ENCODE data around the gene LAMA2.
"Not testable (repeated sequence)": the region's sequence is repeated elsewhere in the genome, so short reads cannot be mapped to it uniquely, and the experiment has no call there.

Gene LAMA2

GRCh38 chr6:129069006-129069405 lies 186.1 kb downstream of the LAMA2 start:
- in situ Hi-C loops (cut with HindIII; ENCODE audit: low sequenced_read_pairs) = no loop called here

- in situ Hi-C loops (cut with HindIII; ENCODE audit: low sequenced_read_pairs) = no loop called here
Measured at GRCh38 chr6:129073051-129073450, 190.1 kb downstream of the LAMA2 start.

- in situ Hi-C loops (cut with HindIII; ENCODE audit: low sequenced_read_pairs) = no loop called here
Measured at GRCh38 chr6:129073691-129074395, 190.9 kb downstream of the LAMA2 start.

GRCh38 chr6:129084406-129084805 lies 201.5 kb downstream of the LAMA2 start:
- in situ Hi-C loops (cut with HindIII; ENCODE audit: low sequenced_read_pairs) = no loop called here

- in situ Hi-C loops (cut with HindIII; ENCODE audit: low sequenced_read_pairs) = not testable (repeated sequence)
Measured at GRCh38 chr6:129088481-129088880, 205.5 kb downstream of the LAMA2 start.

GRCh38 chr6:129089357-129089756 lies 206.4 kb downstream of the LAMA2 start:
- in situ Hi-C loops (cut with HindIII; ENCODE audit: low sequenced_read_pairs) = no loop called here

GRCh38 chr6:129094147-129094546 lies 211.2 kb downstream of the LAMA2 start:
- in situ Hi-C loops (cut with HindIII; ENCODE audit: low sequenced_read_pairs) = no loop called here

GRCh38 chr6:129096651-129097290 lies 213.8 kb downstream of the LAMA2 start:
- in situ Hi-C loops (cut with HindIII; ENCODE audit: low sequenced_read_pairs) = no loop called here

- in situ Hi-C loops (cut with HindIII; ENCODE audit: low sequenced_read_pairs) = no loop called here
Measured at GRCh38 chr6:129098061-129098553, 215.2 kb downstream of the LAMA2 start.

- in situ Hi-C loops (cut with HindIII; ENCODE audit: low sequenced_read_pairs) = no loop called here
Measured at GRCh38 chr6:129099696-129100095, 216.8 kb downstream of the LAMA2 start.

- in situ Hi-C loops (cut with HindIII; ENCODE audit: low sequenced_read_pairs) = no loop called here
Measured at GRCh38 chr6:129100164-129100563, 217.2 kb downstream of the LAMA2 start.

- in situ Hi-C loops (cut with HindIII; ENCODE audit: low sequenced_read_pairs) = no loop called here
Measured at GRCh38 chr6:129102741-129103140, 219.8 kb downstream of the LAMA2 start.

- in situ Hi-C loops (cut with HindIII; ENCODE audit: low sequenced_read_pairs) = no loop called here
Measured at GRCh38 chr6:129104131-129104530, 221.2 kb downstream of the LAMA2 start.

- in situ Hi-C loops (cut with HindIII; ENCODE audit: low sequenced_read_pairs) = no loop called here
Measured at GRCh38 chr6:129104560-129104959, 221.6 kb downstream of the LAMA2 start.

GRCh38 chr6:129105035-129105434 lies 222.1 kb downstream of the LAMA2 start:
- in situ Hi-C loops (cut with HindIII; ENCODE audit: low sequenced_read_pairs) = no loop called here

GRCh38 chr6:129105793-129106192 lies 222.9 kb downstream of the LAMA2 start:
- in situ Hi-C loops (cut with HindIII; ENCODE audit: low sequenced_read_pairs) = no loop called here

- in situ Hi-C loops (cut with HindIII; ENCODE audit: low sequenced_read_pairs) = no loop called here
Measured at GRCh38 chr6:129108337-129108736, 225.4 kb downstream of the LAMA2 start.

GRCh38 chr6:129110690-129111343 lies 227.9 kb downstream of the LAMA2 start:
- in situ Hi-C loops (cut with HindIII; ENCODE audit: low sequenced_read_pairs) = no loop called here

- in situ Hi-C loops (cut with HindIII; ENCODE audit: low sequenced_read_pairs) = no loop called here
Measured at GRCh38 chr6:129111346-129111745, 228.4 kb downstream of the LAMA2 start.

GRCh38 chr6:129111853-129112252 lies 228.9 kb downstream of the LAMA2 start:
- in situ Hi-C loops (cut with HindIII; ENCODE audit: low sequenced_read_pairs) = no loop called here

GRCh38 chr6:129112591-129112990 lies 229.7 kb downstream of the LAMA2 start:
- in situ Hi-C loops (cut with HindIII; ENCODE audit: low sequenced_read_pairs) = no loop called here

GRCh38 chr6:129113637-129114036 lies 230.7 kb downstream of the LAMA2 start:
- in situ Hi-C loops (cut with HindIII; ENCODE audit: low sequenced_read_pairs) = no loop called here
